ENCODE measurements around the gene SCN9A. TPM values are rescaled to one million over a fixed set of nuclear protein-coding genes. Genes with fewer than 3 reads are reported as not detected.

The SCN9A gene
- total RNA-seq, 3 donors from 2014 or later (not counting 1 experiment from before 2014, with no cell fraction given) = 0.28 to 1.4 (median 0.39) TPM

- ATAC-seq = no peak
- no peaks in the 10 kb centered on the region for H3K27me3 Mint-ChIP-seq (ENCODE audit: low read depth in 2 of 2)
- H3K9me3 ChIP-seq (ENCODE audit: control insufficient read depth, insufficient read depth, low read length) = no peaks in the 10 kb centered on the region
- H3K36me3 ChIP-seq (ENCODE audit: control insufficient read depth, insufficient read depth, low read length) = no peaks in the 10 kb centered on the region
- no peak for TF ChIP-seq CTCF (IDR thresholded peaks at IDR 0.05)
- intact Hi-C loops (cut with micrococcal nuclease) = no loop called here
- no peaks in the 10 kb centered on the region for H3K36me3 Mint-ChIP-seq
- no peaks in the 10 kb centered on the region for H3K4me1 ChIP-seq (ENCODE audit: control insufficient read depth, insufficient read depth, low read length)
- no peak for DNase-seq
- H3K4me1 Mint-ChIP-seq = no peaks in the 10 kb centered on the region
- no CpG with 5 or more reads among the region's 3 CpGs for WGBS (ENCODE audit: insufficient coverage)
- H3K4me3 Mint-ChIP-seq = no peak overlapping the region
- H3K4me3 ChIP-seq (ENCODE audit: low read length) = no peak overlapping the region
- H3K27ac ChIP-seq (ENCODE audit: low read length) = no peak overlapping the region
- H3K27ac Mint-ChIP-seq = no peak overlapping the region
- H3K27me3 ChIP-seq (ENCODE audit: control insufficient read depth, insufficient read depth, low read length) = no peaks in the 10 kb centered on the region
- H3K9me3 Mint-ChIP-seq = peaks cover 5 to 10% of the 10 kb centered on the region in 2 donors
These were observed 68.4 kb downstream of the SCN9A start for GRCh38 chr2:166307326-166307725.

DNA sequence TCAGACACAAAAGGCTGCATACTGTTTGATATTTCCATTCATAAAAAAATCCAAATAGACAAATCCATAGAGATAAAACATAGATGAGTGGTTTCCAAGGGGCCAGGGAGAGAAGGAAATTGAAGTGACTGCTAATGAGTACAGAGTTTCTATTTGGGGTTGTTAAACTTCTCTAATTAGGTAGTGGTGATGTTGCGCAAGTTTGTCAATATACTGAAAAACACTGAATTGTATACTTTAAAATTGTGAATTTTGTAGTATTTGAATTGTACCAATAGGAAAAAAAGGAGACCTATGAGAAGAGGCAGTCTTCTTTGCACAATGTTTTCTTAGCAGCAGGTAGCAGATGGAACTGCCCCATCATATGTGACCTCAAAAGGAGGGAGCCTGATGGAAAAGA is 71.1 kb downstream of the SCN9A start:
- H3K36me3 Mint-ChIP-seq = no peaks in the 10 kb centered on the region
- no peak for DNase-seq
- H3K4me1 ChIP-seq (ENCODE audit: control insufficient read depth, insufficient read depth, low read length) = no peaks in the 10 kb centered on the region
- no peaks in the 10 kb centered on the region for H3K4me1 Mint-ChIP-seq
- H3K9me3 Mint-ChIP-seq = peaks cover 2 to 4% of the 10 kb centered on the region in 2 donors
- no peaks in the 10 kb centered on the region for H3K27me3 Mint-ChIP-seq (ENCODE audit: low read depth in 2 of 2)
- H3K36me3 ChIP-seq (ENCODE audit: control insufficient read depth, insufficient read depth, low read length) = no peaks in the 10 kb centered on the region
- WGBS (ENCODE audit: insufficient coverage) = 100% methylated on average over 1 of the region's 1 CpG
- intact Hi-C loops (cut with micrococcal nuclease) = no loop called here
- no peaks in the 10 kb centered on the region for H3K27me3 ChIP-seq (ENCODE audit: control insufficient read depth, insufficient read depth, low read length)
- H3K27ac ChIP-seq (ENCODE audit: low read length) = no peak overlapping the region
- TF ChIP-seq CTCF (IDR thresholded peaks at IDR 0.05) = no peak
- no peak overlapping the region for H3K4me3 ChIP-seq (ENCODE audit: low read length)
- no peaks in the 10 kb centered on the region for H3K9me3 ChIP-seq (ENCODE audit: control insufficient read depth, insufficient read depth, low read length)
- ATAC-seq = no peak
- no peak overlapping the region for H3K4me3 Mint-ChIP-seq
- no peak overlapping the region for H3K27ac Mint-ChIP-seq

GRCh38 chr2:166302036-166302435 is 73.7 kb downstream of the SCN9A start:
- Histone ChIP-seq H3K4me1 (ENCODE audit: control insufficient read depth, insufficient read depth, low read length) (no peaks in the 10 kb centered on the region), H3K36me3 (ENCODE audit: control insufficient read depth, insufficient read depth, low read length) (no peaks in the 10 kb centered on the region), H3K27ac (ENCODE audit: low read length) (no peak overlapping the region), H3K9me3 (ENCODE audit: control insufficient read depth, insufficient read depth, low read length) (no peaks in the 10 kb centered on the region), H3K27me3 (ENCODE audit: control insufficient read depth, insufficient read depth, low read length) (no peaks in the 10 kb centered on the region), H3K4me3 (ENCODE audit: low read length) (no peak overlapping the region)
- no peaks in the 10 kb centered on the region for H3K36me3 Mint-ChIP-seq
- H3K4me1 Mint-ChIP-seq = no peaks in the 10 kb centered on the region
- H3K27ac Mint-ChIP-seq = no peak overlapping the region
- intact Hi-C loops (cut with micrococcal nuclease) = no loop called here
- H3K9me3 Mint-ChIP-seq = peaks cover 0 to 4% of the 10 kb centered on the region in 2 donors
- no peak for TF ChIP-seq CTCF (IDR thresholded peaks at IDR 0.05)
- DNase-seq (no peak), ATAC-seq (no peak)
- WGBS (ENCODE audit: insufficient coverage) = no CpG with 5 or more reads among the region's 3 CpGs
- no peak overlapping the region for H3K4me3 Mint-ChIP-seq
- no peaks in the 10 kb centered on the region for H3K27me3 Mint-ChIP-seq (ENCODE audit: low read depth in 2 of 2)

GRCh38 chr2:166297951-166298350 is 77.8 kb downstream of the SCN9A start:
- WGBS (ENCODE audit: insufficient coverage) = 87% methylated on average over 1 of the region's 2 CpGs
- no peaks in the 10 kb centered on the region for H3K4me1 Mint-ChIP-seq

More at GRCh38 chr2:166297951-166298350, 77.8 kb downstream of the SCN9A start:
- intact Hi-C loops (cut with micrococcal nuclease) = no loop called here
- no peak for ATAC-seq
- Histone ChIP-seq H3K36me3 (ENCODE audit: control insufficient read depth, insufficient read depth, low read length) (no peaks in the 10 kb centered on the region), H3K4me1 (ENCODE audit: control insufficient read depth, insufficient read depth, low read length) (no peaks in the 10 kb centered on the region), H3K27ac (ENCODE audit: low read length) (no peak overlapping the region), H3K27me3 (ENCODE audit: control insufficient read depth, insufficient read depth, low read length) (no peaks in the 10 kb centered on the region), H3K9me3 (ENCODE audit: control insufficient read depth, insufficient read depth, low read length) (no peaks in the 10 kb centered on the region), H3K4me3 (ENCODE audit: low read length) (no peak overlapping the region)
- Mint-ChIP-seq H3K36me3 (no peaks in the 10 kb centered on the region), H3K9me3 (peaks cover 3 to 7% of the 10 kb centered on the region in 2 donors), H3K27me3 (ENCODE audit: low read depth in 2 of 2) (no peaks in the 10 kb centered on the region), H3K4me3 (no peak overlapping the region), H3K27ac (no peak overlapping the region)
- TF ChIP-seq CTCF (IDR thresholded peaks at IDR 0.05) = no peak
- no peak for DNase-seq
